Stimulated activated CD4-positive, alpha-beta T cell treated with anti-CD3 and anti-CD28 coated beads, Interleukin-12 subunit alpha, Interleukin-12 subunit beta, amount 100 ng/mL, for 48 hours (primary cell): ENCODE data around the gene FAM184B.
A peak's percentile ranks its signal among the peaks of the same experiment; 100 is the strongest.

Source experiments
- DNase-seq, 3 donors: peaks; one replicate each; pipeline ENCODE4 v3.0.0-alpha.2; 2020; ENCODE audit warnings: low read depth in 2 of 3, low spot score in 1 of 3

FAM184B gene

DNA sequence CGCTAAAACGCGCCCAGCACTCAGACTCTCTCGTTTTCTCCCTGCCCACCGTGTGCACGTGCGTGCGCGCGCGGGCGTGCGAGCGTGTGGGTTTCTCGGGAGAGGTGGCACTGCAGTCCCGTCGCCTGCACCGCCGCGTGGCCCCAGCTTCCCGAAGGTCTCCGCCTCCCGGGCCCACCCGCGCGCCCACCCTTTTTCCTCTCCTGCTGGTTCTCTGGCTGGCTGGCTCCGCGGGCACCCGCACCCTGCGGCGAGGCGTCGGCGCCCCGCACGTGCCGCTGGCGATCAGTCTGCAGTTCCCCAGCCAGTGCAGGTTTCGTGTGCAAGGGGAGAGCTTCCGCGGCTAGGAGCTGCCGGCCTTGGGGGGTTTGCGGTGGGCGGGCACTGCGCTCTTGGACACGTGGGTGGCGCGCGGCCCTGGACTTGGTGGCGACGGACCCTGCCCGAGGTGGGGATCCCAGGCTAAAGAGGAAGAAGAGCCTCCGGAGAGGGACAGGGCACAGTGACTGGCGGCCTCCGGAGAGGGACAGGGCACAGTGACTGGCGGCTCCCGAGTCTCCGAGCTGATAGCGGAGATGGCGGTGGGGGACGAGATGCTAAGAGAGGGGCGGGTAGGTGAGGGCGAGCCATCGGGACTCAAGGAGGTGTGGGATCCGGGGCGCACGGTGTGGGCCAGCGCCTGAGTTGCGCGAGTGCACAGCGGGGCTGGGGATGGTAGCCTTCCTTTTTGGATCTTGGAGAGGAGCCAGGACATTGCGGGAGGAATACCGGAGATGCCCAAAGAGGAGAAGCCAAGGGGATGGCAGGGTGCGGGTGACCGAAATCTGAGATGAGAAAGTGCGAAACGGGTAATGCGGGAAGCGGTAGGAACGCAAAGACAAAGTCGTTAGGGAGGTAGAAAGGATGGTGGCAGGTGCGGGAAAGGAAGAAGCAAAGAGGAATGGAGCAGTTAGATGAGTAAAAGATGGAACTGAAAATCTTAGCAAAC is at the start of gene FAM184B:
FAM184B (minus strand) TSS at position 322 of the 988 bp plus-strand sequence. CDS start 322 bp downstream, outside the sequence.
- no peak for DNase-seq

DNA sequence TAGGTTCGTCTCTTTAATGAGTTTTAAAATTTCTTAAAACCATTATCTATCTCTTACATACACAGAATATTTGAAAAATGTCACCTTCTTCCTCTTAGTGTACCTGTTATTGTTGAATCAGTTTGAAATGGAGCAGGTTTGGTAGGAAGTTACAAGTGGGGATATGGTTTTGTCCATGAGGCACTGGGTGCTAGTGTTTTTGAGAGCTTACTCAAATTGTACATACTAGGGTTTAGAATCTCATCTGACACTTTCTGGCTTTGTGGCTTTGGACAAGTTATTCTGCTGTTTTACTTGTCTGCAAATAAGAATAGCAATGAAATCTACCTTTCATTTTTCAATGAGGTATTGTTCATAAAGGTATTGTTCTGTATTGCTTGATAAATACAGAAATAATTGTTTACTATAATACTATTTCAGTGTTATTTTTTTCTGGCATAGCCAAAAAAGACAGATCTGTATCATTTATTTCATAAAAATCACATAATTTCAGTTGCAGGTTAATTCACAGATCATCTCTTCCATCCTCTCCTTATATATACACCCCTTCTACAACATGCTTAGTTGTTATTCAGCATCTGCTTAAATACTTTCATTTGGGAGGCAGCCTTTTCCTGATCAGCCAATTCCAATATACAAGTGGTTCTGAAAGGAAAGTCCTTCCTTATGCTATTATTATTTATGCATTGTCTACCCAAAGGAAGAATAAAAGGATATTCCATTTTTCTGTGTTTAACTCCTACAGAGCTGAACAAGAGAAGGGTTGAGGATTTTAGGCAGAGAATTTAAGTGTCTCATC is 42.6 kb upstream of the FAM184B start:
- DNase-seq = no peak

DNA sequence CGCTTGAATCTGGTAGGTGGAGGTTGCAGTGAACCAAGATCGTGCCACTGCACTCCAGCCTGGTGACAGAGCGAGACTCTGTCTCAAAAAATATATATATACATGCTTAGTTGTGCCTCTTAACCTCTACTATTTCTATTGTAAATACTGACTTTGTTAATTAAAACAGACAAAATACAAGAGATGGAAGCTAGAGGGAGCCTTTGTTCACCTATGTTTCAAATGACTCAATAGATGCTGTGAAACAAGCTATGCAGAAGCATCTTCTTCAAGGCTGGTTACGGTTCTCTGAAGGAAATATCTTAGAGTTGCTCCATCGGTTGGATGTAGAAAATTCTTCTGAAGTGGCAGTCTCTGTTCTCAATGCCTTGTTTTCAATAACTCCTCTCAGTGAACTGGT is 35.6 kb upstream of the FAM184B start:
- no peak for DNase-seq

DNA sequence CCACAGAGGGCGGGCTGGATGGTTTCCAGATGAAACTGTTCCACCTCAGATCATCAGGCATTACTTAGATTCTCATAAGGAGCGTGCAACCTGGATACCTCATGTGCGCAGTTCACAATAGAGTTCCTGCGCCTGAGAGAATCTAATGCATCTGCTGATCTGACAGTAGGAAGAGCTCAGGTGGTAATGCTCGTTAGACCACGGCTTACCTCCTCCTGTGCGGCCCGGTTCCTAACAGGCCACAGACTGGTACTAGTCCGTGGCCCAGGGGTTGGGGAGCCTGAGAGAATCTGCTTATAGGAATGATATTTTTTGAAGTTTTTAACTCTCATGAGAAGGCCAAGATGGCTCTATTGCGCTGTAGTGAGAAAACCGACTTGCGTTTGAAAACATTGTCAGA is 34.7 kb upstream of the FAM184B start:
- DNase-seq = no peak

DNA sequence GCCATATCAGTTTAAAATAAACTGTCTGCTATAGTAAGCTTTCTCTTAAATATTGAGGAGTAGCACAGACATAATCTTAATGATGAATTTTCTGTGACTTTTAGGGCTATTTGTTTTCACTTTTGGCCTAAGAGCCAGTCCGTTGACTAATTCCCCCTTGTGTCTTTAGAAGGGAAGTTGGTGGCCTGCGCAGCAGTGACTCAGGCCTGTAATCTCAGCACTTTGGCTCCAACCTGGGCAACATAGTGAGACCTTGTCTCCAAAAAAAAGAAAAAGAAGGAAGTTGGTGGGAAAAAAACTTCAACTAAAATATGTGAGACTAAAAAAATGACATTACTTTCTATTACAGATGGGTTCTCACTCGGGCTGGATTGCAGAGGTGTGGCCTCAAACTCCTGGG is 32.7 kb upstream of the FAM184B start:
- DNase-seq = no peak

DNA sequence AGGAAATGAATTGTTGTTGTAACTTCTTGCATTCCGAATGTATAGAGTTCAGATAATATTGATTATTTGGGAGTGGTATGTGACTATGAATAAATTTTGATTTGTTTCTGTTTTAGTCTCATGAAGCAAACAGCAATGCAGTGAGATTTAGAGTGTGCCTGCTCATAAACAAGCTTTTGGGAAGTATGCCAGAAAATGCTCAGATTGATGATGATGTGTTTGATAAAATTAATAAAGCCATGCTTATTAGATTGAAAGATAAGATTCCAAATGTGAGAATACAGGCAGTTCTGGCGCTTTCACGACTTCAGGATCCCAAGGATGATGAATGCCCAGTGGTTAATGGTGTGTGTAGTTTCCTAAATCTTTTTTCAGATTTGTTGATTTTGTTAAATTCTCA is 31.4 kb upstream of the FAM184B start:
- no peak for DNase-seq

DNA sequence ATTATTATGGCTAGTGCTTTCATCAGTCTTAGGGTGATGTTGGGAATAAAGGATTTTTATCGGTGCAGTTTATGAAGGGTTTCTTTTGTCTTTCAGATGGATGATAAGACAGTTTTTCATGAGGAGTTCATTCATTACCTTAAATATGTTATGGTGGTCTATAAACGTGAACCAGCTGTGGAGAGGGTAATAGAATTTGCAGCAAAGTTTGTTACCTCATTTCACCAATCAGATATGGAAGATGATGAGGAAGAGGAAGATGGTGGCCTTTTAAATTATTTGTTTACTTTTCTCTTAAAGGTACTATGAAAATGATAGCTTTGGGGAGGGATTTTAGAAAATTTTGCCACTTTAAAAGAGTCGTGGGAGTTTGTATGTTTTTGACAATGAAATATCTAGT is 30.7 kb upstream of the FAM184B start:
- DNase-seq = no peak

DNA sequence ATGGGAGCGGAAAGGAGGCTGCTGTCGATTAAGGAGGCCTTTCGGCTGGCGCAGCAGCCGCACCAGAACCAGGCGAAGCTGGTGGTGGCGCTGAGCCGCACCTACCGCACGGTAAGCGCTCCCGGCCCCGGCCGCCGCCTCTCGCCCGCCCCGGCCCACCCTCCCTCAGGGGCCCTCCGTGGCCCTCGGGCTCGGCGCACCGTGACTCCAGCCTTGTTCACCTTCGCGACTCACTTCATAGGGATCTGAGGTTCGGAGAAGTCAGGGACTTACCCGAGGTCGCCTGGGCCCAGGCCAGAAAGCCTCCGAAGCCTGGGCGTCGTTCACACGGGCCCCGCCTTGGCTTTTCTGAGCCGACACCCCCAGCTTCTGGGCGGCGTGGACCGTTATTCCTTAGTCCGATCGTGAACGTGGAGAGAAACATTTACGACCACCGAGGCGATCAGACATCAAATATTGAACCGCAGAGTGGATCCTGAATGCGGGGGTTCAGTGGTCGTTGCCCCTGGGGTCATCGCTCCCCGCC is 29.7 kb upstream of the FAM184B start:
- DNase-seq = no peak

DNA sequence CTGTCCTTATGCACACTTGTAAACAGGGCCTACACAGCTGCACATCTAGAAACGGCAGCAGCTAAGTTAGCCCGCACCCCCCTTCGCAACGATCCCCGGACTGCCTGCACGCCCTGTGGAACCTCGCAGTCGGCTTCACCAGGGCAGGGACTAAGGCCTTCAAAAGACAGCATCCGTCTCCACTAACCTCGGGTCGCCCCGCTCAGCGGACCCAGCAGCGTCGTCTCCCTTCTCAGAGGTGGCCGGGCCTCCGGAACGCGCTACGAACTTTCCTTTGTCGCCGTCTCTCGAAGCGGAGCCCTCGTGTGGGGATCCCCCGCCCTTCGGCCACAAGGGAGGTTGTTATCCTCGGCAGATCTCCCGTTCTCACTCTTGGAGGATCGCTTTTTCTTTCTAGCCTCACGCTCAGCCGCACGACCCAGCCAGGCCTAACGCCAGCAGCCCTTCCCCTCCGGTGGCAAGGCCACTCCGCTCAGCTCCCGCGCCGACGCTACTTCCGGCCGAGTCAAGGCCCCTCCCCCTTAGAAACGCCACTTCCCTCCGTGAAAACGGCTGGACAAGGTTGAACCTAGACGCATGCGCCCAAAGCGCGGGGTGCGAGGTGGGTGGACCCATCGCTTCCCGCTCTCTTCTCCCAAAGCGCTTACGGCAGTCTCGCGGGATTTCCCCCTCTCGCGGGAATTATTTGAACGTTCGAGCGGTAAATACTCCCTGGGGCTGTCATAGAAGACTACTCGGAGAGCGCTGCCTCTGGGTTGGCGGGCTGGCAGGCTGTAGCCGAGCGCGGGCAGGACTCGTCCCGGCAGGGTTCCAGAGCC is 29.0 kb upstream of the FAM184B start, which contains the start of the genes DCAF16 and NCAPG:
DCAF16 (minus strand) TSS at position 498 of the 818 bp plus-strand sequence. CDS start 6,616 bp downstream, outside the sequence.
NCAPG (plus strand) TSS at position 720 of the 818 bp plus-strand sequence. CDS start 99 bp downstream, outside the sequence.
- DNase-seq = peak; percentile 97 to 98 (median 98)

DNA sequence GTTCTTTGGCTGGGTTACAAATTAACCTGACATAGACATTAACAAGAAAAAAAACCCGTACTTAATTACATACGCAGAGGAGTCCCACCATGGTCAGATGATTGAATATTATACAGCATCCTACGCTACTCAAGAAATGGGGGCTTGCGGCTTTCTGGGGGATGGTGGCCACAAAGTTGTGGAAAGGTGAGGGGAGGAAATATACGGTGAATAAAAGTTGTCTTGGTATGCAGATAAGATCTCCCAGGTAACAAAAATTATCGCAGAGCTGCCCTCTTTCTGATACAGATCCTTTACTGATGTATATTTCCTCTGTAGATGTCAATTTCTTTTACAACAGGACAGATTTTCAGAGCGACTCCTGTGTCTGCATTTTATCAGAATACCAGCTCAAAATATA is 28.2 kb upstream of the FAM184B start:
- DNase-seq = no peak

DNA sequence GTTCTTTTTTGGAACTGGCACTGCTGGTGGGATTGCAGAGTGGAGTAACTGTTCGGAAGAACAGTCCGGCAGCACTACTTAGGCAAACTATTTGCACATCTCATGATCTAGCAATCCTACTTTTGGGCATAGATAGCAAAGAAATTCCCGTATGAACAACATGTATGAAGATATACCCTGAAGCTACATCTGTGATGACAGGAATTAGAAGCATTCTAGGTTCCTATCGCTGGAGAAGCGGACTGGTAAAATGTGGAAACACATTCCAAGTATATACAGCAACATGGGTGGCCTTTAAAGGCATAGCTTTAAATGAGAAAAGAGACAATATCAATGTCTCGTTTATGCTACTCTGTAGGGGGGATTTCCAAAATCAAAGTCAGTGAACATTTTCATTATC is 26.0 kb upstream of the FAM184B start:
- no peak for DNase-seq

DNA sequence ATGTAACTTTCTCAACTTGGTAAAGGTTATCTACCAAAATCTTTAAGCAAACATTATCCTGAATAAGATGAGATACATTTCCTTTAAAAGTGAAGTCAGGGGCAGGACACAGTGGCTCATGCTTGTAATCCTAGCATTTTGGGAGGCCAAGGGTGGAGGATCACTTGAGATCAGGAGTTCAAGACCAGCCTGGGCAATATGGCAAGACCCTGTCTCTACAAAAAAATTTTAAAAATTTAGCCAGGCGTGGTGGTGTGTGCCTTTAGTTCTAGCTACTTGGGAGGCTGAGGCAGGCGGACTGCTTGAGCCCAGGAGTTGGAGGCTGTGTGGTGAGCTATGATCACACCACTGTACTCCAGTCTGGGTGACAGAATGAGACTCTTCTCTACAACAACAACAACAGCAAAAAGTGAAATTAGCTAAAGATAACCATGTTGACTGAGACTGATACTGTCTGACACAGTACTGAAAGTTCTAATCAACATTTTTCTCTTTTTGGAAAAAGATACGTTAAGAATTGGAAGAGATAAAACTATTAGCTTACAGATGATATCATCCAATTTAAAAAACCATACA is 24.2 kb upstream of the FAM184B start:
- DNase-seq = no peak

DNA sequence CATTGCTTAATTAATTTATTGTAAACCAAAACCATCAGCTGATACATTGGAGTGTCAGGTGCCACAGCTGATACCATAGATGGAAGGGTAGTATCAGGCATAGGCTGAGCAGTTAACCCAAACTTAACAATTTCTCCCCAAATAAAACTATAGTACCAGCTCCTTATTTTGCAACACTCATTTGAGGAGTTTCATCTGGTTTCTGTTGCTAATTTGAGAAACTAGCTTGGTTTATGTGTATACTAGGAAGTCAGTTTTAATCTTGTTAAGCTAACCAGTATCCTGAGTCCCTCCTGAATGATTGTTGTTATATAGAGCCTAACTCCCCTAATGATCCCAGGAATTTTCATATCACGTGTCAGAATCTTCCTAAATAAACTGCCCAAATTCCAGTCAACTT is 16.4 kb upstream of the FAM184B start:
- DNase-seq = no peak

DNA sequence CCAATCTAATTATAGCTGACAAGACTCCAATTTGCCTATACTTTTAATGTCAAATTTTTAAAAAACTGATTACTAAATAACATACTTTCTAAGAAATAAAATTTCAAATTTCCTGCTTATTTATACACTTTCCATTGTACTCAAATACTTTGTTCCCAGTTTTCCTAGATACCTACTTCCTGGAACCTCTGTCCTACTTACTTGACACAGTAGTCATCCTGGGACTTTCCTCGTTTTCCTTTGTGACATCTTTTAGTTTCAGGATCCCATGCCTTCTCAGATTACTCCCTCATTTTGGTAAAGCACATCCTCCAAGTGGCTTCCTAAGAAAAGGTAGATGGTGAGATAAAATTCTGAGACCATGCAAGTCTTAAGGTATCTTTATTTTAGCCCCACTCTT is 13.3 kb upstream of the FAM184B start:
- no peak for DNase-seq

DNA sequence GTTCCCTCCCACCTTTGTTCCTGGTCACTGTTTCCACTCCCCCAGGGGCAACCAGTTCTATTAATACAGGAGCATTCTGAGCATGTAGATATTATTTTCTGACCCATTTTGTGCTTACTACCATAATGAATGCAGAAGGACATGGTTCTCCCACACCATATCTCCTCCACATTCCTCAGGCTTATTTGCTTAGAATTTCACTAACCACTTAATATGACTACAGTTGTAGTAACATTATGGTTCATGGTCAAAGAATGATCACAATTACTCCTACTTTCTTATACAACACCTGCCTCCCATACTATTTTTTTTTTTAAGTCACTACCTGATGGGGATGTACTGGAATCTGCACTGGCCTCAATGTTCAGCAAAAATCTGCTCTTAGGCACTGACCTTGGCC is 7.5 kb upstream of the FAM184B start:
- DNase-seq = no peak

DNA sequence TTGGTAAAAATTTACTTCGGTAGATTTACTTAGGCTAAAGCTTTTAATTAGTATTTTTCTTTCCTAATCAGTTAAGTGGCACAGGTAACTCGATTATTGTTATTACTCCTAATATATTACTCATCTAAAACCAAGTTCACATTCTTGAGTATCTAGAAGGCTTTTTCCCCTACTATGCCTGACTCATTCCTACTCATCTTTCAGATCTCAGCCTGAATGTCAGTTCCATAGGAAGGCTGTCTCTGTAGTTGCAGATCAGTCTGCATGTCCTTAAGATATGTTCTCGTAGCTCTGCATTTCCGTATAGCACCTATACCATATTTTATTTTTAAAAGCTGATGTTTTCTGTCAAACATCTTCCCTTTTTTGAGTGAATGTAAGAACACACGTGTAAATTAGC is 5.9 kb upstream of the FAM184B start:
- no peak for DNase-seq

DNA sequence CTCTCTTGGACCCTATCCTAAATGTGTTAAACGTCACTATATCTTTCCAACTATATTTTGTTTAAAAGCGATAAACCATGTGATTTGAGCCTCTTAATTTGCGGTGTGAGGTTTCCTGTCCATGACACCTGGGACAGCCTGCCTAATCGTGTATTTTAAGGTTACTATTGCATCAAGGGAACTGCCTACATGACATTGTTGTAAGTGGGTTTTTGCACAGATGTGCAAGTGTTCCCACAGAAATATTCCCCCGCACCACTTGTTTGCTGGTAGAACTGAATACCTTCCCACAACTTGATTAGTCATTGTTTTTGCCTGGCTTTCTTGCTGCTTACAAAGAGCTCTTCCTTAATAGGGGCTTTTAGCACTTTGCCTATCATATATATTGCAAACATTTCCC is 5.1 kb upstream of the FAM184B start:
- DNase-seq = no peak

DNA sequence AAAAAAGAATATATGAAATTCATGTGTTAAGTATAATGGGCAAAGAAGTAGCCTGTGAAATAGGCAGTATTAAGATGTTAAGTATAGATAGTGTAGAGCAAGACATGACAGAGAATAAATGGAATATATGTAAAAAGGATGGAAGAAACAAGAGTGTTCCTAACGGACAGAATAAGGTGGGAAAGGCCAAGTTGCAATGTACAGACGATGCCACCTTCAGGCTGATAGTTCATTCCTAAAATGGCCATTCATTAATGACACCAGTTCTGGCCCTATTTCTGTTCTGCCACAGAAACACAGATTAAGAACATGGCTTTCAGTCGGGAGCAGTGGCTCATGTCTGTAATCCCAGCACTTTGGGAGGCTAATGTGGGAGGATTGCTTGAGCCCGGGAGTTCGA is 4.4 kb upstream of the FAM184B start:
- DNase-seq = no peak

DNA sequence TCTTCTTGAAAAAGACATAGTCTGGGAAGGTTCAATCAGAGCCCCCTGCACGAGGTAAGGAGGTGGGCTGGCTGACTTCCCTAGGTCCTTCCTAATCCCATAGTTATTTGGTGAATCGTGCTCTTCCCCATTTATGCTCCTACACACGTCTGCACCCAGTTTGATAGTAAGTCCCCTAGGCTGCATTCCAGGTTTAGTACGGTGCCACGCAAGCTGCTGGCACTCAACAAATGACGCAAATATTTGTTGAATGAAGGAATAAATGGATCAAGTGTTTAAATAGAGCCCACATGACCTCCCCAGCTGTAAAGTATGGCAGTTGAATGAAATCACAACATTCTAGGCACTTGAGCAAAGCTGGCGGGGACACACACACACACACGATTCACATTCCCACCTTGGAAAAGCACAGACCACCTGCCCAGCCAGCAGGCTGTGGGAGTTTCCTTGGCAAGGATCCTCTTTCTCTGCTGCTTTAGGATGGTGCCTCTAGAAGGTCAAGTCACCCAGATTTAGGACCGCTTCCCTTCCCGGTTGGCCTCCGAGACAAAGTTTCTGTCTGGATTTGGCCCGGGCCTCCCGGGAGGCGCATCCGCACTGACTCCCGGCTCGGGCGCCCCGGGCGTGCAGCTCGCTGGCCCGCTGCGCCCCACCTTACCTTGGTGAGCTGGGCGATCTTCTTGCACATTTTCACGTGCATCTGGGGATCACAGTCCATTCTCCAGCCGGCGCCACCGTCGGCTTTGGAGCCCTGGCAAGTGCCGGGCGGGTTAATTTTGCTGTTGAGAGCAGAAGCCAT is 721 bp downstream of the FAM184B start:
- no peak for DNase-seq

DNA sequence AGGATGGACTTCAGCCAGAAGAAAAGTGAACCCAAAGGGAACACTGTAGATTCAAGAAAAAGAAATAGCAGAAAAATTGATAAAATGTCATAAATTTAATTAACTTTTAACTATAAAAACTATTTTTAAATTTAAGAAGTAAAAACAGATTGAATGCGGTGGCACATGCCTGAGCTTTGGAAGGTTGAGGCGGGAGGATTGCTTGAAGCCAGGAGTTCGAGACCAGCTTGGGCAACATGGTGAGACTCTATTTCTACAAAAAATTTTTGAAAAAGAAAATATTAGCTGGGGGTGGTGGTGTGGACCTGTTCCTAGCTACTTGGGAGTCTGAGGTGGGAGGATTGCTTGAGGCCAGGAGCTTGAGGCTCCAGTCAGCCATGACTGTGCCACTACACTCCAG is 3.0 kb downstream of the FAM184B start:
- no peak for DNase-seq
